Stimulated activated CD4-positive, alpha-beta T cell treated with anti-CD3 and anti-CD28 coated beads, Interleukin-12 subunit alpha, Interleukin-12 subunit beta, amount 100 ng/mL, for 4 hours (primary cell): ENCODE results near the gene SH3D21.
A peak's percentile ranks its signal among the peaks of the same experiment; 100 is the strongest.

Experiments
- DNase-seq: peaks from one replicate; pipeline ENCODE4 v3.0.0-alpha.2; 2020

The SH3D21 gene

DNA sequence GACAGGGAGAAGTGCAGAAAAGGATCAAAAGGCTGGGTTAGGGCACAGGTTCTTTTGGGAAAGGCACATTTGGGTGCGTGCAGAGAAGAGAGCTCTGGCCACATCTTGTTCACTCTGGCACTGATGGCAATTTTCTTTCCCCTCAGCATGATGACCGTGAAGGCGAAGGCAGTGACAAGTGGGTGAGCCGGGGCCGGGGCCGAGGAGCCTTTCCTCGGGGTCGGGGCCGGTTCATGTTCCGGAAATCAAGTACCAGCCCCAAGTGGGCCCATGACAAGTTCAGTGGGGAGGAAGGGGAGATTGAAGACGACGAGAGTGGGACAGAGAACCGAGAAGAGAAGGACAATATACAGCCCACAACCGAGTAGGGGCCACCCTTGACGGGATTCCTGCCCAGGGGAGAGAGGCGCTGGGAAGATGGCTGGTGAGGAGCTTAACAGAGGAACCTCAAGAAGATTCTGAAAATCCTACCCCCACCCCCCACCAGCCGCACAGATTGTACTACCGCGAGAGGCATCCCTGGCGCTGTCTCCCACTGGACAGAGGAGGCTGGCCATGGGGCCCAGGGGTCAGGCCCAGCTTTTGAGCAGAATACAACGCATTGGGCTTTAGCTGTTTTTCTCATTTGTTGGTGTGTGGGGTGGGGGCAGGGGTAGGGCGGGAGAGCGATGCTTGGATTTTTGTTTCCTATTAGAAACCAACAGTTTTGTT is 2.4 kb upstream of the SH3D21 start:
- DNase-seq: no peak

DNA sequence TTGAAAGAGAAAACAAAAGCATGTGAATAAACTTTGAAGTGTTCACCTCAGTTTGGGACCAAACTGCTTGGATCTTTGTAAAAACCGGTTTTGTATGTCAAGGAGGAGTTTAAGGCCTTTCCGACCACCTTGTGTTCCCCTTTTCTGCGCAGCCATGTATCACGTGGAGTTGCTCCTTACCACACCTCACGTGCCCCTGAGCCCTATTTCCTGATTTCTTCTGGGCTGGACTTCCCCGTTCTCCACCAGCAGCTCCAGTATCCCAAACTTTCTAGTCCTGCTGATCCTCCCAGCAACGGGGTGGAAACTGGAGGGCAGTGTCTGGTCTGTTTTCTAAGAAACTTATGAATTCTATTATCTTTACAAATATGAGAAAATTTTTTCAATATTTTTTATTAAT is 1.6 kb upstream of the SH3D21 start:
- DNase-seq: no peak

DNA sequence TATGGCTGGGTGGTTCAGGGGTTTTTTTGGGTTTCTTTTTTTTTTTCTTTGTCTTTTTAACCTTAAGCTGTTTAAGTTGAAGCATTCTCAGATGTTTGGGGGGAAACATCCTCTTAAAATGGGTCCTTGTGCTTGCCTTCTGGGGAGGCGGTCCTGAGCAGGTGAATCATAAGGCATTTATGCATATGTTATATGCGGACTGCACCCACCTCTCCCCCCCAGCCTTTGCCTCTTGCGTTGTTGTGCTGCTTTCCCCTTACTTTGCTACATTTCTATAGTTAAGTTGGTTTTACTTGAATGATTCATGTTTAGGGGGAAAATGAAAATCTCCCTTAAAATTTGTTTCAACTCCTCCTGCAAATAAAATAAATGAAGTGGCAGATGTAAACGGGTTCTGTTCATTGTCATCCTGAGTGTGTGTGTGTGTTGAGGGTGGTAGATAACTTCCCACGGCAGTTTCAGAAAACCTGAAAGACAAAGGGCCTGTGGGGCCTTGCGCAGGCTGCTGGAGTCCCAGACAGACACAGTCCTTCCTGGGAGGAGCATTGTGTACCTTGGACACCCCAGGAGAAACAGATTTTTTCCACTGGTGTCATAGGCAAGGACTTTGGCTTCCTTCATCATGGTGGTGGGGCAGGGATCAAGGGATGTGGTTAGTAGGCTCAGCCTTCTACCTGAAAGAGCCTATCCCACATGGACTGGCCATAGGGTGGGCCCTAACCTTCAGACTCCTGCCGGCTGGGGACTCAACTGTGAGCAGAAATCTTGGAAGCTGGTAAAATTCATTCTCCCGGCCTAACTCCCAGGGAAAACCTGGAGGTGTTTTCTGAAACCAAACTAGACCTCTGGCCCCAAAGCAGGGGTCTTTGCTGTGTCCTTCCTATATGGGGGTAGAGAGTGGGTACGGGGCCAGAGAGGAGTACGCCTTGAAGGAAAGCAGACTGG is 926 bp upstream of the SH3D21 start:
- DNase-seq: peak; percentile 42

DNA sequence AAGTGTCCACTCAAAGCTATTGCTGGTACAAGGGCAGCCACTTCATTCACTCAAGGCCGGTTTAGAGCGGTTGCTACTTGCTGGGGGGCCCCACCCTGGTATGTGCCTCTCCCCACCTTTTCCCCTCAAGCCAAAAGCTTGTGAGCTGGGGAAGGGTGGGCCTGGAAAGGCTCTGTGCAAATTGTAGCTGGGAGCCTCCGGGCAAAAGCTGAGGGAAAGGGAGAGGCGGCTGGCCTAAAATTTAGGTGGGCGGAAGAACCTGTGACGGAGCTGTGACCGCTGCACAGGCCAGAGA is 306 bp upstream of the SH3D21 start:
- DNase-seq: no peak

DNA sequence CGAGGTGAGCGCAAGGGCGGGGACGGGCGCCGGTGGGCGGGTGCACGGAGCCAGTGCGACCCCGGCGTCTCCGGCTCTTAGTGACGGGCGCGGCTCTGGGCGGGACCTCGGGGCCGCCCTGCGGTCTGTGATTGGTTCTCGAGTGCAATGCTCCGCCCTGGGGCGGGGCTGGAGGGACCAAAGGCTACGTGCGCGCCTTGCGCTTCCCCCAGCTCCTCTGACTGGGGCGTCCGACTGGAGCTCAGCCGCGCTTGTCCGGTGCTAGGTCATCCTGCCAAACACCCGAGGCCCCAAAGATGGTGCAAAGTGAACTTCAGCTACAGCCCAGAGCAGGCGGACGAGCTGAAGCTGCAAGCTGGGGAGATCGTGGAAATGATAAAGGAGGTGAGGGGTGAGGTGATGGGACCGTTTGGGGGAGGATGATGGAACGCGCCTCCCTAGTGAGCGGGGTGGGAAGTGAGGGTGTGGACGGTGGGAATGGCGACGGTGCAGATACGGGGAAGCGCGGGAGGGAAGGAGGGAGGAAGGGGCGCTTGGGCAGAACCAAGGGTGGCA is 811 bp downstream of the SH3D21 start:
- DNase-seq: peak; percentile 90

DNA sequence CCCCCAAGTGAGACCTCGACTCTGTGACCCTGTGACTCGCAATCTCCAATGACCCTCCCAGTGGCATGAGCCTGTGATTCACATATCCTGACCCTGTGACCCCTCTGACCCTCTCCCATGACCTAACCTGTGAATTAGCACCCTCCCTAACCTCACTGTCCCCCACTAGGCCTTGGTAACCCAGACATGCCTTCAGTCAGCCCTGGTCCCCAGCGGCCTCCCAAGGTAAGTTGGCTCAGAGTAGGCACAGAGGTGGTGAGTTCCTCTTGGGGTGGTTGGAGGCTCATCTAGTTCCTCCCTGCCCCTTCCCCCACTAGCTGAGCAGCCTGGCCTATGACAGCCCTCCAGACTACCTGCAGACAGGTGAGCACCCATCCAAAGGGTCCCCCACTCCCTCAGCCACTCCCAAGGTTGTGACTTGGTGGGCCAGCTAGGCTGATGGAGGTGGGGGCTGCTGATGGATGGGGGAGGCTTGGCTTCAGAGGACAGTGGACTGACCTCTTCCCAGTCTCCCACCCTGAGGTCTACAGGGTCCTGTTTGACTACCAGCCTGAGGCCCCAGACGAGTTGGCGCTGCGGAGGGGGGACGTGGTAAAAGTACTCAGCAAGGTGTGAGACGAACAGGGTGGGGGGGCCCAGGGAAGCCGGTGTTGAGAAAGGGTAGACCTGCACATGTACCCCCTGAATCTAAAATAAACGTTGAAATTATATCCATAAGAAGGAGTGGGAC is 1.6 kb downstream of the SH3D21 start:
- no peak for DNase-seq

DNA sequence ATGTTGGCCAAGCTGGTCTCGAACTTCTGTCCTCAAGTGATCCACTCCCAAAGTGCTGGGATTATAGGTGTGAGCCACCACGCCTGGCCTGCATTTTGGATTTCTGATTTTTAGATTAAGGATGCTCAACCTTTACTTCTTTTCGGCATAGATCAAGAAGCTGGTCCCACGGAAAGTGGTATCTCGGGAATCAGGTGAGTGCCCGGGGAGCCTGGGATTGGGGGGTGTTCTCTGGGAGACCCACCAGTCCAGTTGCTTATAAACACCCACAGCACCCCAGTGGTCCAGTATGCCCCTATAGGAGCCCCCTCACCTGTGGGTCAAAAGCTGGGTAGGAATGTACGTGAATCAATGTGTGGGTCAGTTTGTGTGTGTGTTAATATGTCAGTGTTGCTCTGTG is 3.2 kb downstream of the SH3D21 start:
- DNase-seq: no peak

DNA sequence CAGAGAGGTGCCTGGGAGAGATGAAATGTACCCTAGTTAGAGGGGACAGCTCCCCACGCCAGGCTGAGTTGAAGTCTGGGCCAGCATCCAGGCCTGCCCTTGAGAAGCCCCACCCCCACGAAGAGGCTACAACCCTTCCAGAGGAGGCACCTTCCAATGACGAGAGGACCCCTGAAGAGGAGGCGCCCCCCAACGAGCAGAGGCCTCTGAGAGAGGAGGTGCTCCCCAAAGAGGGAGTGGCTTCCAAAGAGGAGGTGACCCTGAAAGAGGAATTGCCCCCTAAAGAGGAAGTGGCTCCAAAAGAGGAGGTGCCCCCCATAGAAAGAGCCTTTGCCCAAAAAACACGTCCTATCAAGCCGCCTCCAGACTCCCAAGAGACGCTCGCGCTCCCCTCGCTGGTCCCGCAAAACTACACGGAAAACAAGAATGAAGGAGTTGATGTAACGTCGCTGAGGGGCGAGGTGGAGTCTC is 14.2 kb downstream of the SH3D21 start:
- no peak for DNase-seq

DNA sequence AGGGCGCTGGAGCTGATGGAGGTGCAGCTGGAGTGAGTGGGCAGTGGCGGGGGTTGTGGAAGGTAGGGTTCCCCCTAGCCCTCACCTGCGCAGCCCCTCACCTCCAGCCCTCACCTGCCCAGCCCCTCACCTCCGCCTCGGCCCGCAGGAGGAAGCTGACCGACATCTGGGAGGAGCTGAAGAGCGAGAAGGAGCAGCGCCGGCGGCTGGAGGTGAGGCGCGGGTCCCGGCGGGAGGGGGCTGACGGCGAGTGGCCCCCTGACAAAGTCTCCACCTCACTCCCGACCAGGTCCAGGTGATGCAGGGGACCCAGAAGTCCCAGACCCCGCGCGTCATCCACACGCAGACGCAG is 14.6 kb downstream of the SH3D21 start:
- no peak for DNase-seq

DNA sequence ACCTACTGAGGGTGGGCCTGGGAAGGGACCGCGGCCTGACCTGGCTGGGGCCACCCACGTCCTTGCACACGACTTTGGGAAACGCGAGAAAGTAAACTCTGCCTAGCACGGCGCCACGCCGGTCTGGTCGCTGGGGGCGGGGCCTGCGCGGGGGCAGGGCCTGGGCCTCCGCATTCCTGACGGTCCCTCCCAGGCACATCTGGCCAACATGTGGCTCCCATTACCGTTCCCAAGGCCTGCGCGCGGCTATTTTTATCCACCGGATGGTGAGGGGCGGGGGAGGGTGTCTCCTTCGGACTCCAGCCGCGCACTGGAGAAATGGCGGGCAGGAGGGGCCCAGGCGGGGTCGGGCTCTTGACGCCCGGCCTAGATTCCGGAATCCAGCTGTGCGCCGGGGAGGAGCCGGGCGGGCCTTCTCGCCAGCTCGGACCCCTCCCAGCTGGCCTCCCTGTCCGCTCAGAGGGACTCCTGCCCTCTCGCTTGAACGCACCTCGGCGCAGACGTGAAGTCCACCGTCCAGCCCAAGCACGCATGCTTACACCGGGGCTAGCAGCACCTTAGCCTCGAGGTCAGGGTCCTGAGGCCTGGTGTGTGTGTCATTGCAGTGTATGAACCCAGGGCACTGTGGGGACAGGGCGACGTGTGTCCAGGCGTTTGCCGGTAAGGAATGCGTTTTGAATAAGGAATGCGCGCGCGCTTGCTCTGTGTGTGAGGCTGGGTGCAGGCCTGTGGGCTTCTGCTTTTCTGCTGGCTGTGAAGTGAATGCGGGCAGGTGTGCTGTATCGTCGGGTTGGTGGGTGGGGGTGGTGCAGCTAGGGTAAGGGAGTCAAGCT is 15.2 kb downstream of the SH3D21 start:
- DNase-seq: peak; percentile 40

DNA sequence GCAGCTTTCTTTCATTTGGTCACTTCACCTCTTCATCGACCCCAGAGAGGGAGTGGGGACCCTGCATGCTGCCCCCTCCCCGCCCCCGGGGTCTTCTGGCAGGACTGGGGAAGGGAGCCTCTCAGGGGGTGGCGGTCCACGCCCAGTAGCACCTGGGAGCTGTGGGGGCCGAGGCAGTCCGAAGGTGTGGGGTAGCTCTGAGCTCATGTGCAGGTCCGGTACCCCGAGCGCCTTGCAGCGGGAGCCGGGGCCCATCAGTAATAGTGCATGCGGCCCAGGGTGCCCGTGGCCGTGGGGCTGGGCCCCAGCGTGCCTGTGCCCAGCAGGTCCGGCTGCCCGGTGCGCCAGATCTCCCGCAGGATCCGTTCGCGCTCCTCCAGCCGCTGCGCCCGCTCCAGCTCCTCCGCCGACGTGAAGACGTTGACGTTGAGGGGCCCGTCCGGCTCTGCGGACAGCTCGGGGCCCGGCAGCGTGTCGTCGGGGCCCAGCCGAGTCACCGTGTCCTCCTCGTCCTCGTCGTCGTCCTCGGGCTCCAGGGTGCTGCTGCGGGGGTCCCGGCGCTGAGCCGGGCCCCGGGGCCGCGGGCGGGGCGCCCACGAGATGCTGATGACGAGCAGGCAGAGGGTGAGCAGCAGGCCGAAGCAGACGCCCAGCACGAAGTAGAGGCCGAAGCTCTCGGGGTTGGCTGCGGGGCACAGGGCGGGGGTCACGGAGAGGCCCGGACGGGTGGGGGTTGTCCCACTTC is 16.0 kb downstream of the SH3D21 start:
- DNase-seq: no peak

DNA sequence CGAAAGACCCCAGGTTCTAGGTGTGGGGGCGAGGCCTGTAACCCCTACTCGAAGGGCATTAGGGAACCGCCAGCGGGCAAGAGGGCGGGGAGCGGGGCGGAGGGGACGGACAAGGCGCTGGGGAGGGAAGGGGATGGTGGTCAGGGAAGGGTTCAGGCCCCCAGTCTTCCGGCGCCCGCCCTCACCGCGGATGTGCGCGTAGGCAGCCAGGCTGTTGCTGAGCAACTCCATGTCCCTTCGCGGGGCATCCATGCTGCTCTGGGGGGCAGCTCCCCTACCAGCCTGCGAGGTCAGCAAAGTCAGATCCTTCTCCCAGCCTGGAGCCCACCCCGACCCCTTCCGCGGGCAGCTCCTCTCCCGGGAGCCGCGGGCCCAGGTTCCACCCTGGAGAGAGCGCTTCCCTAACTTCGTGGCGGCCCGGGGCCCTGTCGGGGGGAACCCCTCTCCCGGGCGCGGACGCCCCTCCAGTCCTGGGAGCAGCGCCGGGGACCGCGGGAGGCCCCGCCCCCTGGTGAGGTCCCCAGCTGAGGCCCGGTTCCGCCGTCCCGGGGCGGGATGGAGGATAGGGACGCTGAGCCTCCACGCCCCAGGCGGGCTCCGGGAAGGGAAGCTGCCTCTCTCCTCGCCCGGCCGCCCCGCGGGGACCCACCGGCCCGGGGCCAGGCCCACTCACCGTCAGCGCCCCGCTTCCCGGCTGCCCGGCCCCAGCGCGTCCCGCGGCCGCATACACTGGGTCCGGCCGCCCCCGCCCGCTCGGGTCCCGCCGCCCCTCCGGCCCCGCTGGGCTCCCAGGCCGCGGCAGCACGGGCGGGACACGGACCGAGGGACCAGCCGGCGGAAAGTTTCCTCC is 16.8 kb downstream of the SH3D21 start:
- no peak for DNase-seq

DNA sequence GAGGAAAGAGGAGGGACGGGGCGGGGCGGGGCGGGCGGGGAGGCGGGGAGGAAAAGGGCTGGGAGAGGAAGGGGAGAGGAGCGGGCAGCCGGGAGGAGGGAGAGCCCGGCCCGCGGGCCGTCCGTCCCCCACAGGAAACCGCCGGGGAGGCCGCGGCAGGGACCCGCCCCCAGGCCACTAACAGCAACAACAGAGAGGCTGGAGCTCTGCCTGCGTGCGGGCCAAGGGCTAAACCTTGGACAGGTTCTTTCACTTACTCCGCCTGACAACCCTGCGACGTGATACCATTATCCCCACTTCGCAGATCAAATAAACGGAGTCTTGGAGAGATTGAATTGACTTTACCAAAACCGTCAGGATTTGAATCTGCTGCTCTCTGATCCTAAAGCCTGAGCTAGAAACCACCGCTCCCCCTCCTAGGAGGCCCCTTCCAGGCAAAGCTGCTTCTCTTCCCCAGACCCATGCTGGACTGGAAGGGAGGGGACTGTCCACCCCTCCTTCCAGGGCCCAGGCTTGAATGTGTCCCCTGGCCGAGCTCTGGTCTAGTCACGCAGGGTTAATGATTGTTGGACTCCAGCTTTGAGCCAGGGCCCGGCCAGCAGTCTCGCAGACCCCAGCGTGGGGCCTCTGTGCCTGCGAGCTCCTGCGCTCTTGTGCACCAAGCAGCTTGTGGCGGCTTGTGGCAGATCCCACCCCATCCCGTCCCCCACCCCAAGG is 17.6 kb downstream of the SH3D21 start, which contains the start of gene EVA1B:
TSS of gene EVA1B (minus strand) at position 10 of the 717 bp plus-strand sequence. CDS start 608 bp downstream, outside the sequence.
- DNase-seq: peak; percentile 27

DNA sequence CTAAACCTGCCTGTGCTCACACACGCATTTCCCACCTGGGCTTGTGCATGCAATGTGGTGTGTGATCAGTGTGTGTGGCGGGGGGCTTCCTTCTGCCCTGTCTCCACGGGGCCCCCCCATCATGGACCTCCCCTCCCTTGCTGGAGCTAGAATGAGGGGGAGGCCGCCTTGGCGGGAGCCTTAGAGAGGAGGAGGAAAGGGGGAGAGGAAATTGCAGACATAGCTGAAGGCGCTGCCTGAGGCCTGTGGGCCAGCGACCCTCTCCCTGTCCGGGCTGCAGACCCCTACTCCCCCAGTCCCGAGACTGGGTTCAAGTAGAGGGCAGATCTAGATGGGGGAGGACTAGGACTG is 18.2 kb downstream of the SH3D21 start:
- DNase-seq: no peak

DNA sequence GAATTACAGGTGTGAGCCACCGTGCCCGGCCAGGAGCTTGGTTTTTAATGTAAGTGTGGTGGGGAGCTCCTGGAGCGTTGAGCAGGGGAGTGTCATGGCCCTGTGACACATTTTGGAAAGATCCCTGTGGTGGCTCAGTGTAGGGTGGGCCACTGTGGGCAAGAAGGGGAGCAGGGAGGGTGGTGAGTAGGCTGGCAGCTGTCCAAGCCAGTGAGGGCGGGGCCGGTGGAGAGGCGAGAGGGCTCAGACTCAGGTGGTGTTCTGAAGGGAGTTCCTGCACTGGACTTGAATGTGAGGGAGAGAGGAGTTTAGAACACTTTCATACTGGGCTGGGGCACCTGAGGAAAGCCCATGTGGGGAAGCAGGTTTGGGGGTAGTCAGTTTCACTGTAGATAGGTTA is 20.3 kb downstream of the SH3D21 start:
- no peak for DNase-seq

DNA sequence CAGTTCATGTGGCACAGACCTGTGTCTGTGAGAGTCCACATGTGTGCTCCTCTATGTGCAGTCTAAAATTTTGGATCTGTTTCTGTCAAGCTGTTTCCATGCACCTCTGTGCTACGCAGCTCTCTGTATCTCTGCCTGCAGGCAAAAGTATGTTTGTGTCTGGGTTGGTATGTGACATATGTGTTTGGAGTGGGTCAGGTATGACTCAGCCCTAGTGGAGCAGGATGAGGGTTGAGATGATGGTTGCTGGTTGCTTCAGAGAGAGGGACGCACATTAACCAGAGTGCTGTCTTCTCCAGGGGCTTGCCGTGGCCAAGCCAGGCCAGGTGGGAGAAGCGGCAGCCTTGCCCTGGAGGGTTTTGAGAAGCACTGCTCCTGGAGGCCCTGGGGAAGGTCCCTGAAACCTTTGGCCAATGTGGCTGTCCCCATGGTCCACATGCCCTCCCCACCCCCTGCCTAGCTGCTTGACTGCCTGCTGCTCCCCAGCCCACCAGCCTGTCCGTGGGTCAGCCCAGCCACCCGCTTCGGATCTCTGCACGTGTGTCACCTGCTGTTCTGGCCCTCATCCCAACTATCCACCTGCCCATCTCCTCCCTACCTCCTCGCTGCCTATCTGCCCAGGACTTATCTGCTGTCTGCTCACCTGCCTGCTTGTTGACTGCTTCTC is 21.4 kb downstream of the SH3D21 start:
- no peak for DNase-seq

DNA sequence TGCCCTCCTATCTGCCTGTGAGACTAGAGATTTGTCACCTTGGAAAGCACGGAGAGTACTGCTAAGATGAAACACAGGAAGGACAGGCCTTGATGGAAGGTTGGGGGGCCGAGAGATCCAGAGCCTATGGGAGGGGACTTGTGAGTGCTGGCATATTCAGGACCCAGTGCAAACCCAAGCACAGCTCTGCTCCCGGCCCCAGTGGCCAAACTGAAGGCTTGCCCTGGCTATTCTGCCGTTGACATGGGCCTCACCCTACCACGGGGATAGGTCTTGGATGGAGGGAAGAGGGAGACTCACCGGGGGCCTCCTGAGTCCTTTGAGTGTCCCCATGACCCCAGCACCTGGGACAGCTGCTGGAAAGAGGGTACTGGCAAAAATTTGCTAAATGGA is 21.9 kb downstream of the SH3D21 start:
- DNase-seq: no peak

DNA sequence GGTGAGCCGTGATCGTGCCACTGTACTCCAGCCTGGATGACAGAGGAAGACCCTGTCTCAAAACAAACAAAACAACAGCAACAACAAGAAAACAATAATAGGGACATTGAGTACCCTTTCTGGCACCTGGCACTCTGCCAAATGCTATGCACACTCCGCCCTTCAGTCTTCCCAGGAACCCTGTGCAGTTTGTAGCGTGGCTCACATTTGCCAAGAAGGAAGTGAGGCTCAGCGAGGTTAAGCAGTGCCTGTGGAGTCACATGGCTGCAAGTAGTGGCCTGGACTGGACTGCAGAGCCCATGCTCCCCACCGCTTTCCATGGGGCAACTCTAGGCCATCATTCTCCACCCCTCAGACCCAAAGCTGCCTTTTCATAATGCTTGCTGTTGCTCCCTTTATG is 22.5 kb downstream of the SH3D21 start:
- no peak for DNase-seq

DNA sequence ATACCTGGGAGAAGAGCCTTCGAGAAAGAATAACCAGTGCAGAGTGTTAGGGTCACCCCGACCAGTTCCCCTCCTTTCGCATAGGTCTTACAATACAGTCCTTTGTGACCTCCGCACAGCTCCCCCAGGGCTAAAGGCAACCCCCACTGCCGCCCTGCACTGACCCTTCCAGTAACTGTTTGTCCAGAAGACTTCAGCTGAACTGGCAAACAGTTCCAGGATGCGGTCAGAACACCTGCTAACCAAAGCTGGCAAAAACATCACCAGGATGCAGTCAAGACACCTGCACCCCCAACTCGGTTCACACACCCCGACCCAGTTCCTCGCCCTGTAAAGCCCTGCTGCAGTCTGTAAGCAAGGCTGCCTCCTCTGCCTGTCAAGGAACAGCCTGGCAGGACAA is 23.6 kb downstream of the SH3D21 start:
- DNase-seq: no peak

DNA sequence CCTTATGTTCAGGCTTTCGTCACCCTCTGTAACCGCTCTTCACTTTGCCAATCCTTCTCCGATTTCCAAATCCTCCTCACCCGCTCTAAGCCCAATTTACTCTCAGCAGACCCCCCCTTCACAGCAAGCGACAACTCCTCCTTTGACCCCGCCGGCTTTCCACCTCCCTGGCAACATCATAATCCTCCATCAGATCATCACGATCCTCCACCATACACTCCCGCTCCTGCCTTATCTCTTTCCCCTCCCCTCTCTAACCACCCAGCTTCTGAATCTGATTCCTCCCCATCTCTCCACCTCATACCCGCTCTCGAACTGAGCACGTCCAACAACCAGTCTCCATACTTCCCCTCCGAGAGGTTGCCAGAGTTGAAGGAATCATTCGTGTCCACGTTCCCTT is 24.8 kb downstream of the SH3D21 start:
- no peak for DNase-seq
